Suppressor macrophage treated with lipopolysaccharide for 4 hours (primary cell): ENCODE measurements around the gene AKAP13.
A peak's percentile ranks its signal among the peaks of the same experiment; 100 is the strongest.

Experiments
- DNase-seq: peaks from one replicate; pipeline ENCODE4 v3.0.0-alpha.2; 2020

AKAP13 gene

DNA sequence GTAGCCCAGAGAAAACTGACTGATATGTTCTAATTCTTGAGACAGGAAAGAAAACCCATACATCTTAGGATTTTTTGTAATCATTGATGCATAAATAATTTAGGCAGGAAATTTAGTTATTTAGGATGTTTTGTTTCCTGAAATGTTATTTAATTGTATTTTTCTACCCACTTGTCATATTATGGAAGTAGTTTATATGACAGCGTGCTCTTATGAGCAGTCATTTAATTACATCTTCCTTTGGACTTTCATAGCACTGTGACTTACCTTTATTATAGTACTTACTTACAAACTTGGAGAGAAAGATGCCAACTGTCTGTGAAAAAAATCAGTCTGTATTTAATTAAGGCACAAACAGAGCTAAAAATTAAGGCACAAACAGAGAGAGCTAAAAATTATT, 65.0 kb downstream of the AKAP13 start:
- no peak for DNase-seq

DNA sequence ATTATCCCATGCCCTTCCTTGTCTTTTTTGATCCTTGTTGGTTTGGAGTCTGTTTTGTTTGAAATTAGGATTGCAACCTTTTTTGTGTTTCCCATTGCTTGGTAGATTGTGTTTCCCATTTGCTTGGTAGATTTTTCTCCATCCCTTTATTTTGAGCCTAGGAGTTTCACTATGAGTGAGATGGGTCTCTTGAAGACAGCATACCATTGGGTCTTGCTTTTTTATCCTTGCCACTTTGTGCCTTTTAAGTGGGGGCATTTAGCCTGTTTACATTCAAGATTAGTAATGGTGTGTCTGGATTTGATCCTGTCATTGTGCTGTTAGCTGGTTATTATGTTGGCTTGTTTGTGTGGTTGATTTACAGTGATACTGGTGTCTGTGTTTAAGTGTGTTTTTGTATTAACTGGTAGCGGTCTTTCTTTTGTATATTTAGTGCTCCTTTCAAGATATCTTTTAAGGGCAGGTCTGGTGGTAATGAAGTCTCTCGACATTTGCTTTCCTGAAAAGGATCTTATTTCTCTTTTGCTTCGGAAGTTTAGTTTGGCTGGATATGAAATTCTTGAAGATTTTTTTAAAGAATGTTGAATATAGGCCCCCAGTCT, 70.8 kb downstream of the AKAP13 start:
- DNase-seq, result no peak

DNA sequence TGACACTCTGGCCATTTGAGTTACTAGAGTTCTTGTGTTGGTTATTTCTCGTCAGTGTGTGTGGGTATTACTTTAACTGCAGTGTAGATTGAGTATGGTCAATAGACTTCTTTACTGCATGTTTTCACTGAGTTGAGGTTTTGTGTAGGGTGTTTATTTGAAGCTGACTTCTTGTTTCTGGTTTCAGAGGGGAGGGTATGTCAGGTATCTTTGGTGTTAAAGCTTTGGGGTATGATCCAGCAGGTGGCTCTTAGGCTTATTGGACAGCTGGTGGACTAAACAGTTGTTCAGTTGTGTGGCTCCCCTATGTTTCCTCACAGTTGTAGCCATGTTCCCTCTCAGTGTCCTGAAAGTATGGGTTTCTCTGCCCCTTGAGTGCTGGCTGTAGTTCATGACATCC, 72.0 kb downstream of the AKAP13 start:
- DNase-seq, result no peak

DNA sequence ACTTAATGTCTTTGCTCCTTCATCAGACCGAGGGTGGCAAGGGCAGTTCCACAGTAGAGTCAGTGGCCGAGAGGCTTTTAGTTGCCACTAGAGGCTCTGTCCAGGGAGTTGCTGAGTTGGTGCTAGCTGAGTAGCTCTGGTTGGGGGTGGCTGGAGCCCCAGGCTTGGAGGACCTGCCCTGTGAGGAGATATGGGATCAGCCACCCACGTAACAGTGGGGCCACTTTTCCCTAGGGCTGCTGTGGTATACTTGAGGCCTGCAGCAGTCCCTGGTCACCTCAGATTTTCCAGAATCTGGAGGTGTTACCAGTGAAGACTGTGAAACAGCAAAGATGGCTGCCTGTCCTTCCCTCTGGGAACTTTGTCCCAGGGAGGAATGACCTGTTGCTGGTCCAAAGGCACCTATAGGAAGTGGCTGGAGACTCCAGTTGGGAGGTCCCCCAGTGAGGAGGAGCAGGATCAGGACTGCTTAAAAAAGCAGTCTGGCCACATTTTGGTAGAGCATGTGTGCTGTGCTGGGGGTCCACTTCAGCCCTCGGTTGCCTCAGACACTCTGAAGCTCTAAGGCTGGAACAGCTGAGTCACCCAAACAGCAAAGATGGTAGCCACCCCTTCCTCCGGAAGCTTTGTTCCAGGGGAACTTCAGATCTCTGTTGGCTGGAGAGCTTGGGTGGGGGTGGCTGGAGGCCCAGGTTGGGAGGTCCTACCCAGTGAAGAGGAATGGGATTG, 72.9 kb downstream of the AKAP13 start:
- DNase-seq, result no peak

DNA sequence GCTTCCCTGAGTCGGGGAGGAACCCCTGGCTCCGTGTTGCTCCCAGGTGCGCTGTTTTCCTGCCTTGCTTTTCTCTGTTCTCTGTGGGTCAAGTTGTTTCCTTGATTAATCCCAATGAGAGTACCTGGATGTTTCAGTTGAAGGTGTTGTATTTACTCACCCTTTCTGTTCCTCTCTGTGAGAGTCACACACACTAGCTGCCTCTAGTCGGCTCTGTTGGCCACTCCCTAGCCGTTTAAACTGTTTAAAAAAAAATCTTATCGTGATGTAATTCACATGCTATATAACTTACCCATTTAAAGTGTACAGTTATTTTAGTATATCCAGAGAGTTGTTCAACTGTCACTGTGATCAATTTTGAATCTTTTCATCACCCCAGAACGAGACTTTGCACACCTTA, 74.0 kb downstream of the AKAP13 start:
- no peak for DNase-seq

DNA sequence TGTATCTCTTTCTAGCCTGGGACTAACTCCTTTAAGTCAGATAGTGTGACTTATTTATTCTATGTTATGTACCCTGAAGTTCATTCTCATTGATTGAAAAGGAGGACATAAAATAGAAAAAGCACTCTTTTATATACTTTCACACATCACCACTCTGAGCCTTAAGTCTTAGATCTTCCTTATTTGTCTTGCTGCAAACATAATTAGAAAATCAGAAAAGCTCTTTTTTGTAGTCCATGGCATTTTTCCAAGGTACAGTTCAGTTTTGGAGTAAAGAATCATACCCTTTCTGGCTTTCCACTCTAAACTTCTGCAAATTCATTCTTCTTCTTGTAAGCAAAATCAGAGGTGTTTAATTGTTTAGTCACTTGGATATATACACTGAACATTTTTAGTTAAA, 75.5 kb downstream of the AKAP13 start:
- no peak for DNase-seq

DNA sequence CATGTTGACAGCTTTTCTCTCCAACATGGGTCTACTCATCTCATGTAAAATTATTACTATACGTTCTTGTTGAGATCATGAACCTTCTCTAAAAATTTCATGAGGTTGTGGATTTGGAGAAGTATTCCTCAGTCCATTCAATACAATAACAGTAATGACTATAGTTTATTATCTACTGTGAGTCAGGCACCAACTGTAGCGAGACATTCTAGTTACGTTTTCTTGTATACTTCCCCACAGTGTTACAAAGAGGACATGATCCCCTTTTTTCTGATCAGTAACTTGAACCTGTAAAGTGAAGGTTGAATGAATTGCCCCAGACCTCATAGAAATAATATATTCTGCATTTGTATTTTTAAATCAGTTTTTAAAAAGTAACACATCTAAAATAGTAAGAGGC, 76.4 kb downstream of the AKAP13 start:
- DNase-seq, result no peak

DNA sequence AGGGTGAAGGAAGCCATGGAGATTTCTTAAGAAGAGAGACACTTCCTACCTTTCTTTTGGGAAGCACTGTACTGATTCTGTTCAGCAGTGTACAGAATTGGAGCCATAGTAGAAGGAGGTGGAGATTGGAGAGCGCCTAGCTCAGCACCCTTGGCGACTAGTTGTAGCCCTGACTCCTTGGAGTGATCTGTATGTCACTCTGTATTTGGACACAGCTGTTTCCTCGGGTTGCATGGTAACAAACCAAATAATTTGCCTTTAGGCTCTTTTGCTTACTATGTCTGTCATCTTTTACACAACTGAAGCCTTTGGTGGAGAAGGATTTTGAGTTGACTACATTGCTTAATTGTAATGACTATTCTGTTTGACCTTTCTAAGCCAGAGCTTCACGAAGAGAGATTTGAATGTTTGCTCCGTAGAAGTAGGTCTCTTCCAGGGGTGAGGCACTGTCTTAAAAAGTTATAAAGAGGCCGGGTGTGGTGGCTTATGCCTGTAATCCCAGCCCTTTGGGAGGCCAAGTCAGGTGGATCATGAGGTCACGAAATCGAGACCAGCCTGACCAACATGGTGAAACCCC, 77.1 kb downstream of the AKAP13 start:
- peak; percentile 9 for DNase-seq

DNA sequence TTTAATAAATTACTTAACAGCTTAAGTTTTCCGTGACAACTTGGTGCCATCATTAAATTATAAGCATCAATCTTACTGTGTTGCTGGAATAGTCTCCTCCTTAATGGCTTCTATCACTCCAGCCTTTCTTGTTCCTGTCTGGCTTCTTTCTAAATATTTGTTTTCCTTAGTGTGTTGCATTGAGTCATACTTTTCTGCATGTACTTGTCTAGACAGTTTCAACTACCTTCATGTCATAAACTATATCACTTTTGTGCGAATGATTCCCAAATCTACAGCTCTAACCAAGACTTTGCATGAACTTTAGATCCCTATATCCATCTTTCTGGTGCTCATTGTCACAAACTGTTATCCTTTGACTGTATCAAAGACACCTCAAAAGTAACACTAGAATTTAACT, 78.4 kb downstream of the AKAP13 start:
- no peak for DNase-seq

DNA sequence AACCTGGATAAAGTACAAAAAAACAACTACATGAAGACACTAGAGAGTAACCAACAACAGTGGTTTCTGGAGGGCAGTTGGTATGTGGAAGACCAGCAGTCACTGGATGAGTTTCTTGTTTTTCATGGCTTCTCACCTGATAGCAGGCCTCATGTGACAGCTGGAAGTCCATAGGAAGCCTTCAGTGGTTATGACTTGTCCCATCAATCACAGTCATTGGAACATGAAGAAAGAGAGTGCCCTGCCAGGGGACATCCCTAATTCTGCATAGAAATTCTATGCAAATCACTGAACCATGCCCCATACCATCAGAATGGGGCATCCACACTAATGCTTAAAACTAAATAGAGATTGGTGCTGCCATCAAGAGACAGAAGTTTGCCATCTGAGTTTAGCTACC, 81.6 kb downstream of the AKAP13 start:
- DNase-seq, result no peak

DNA sequence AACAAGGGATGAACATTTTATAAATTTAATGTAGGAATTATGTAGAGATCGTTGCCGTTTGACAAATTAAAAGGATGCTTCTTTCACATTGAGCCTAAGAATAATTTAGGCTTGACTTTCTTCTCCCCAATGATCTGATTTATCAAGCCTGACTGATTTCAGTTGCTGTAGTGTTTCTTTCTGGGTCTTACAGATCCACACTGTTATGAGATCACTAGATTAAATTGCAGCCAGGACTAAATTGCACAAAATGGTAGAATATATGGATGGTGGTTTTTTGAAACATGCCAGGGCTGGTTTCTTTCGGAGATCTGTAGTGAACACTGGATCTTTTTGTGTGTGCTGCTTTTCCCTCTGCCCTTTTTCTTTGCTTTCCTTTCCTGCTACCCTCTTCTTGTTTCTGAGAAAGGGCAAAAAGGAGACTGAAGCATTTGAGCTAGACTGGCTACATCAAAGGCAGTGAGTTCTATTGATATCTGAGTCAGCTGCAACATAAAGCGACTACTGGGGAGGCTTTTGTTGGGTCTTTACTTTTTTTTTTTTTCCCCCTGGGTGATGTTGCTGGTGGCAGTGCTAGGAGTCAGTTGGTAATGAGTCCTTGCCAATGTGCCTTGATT, 83.0 kb downstream of the AKAP13 start:
- no peak for DNase-seq

DNA sequence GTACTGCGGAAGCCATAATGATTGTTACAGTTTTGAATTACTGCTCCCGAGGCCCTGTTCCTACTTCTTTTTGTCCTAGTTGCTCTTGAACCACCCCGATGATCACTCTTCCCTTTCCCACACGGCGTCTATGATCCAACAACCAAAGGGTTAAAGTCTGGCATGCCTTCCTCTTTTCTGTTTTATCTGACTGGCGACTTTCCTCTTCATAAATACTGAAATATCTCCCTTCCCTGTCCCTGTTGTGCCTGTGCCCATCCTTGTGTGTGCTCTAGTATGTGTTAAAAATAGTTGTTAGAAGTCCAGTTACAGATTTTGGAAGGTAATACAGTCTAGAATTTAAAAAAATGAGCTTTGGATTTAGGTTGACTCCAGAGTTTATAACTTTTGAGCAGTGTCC, 83.6 kb downstream of the AKAP13 start:
- DNase-seq, result peak; percentile 40

DNA sequence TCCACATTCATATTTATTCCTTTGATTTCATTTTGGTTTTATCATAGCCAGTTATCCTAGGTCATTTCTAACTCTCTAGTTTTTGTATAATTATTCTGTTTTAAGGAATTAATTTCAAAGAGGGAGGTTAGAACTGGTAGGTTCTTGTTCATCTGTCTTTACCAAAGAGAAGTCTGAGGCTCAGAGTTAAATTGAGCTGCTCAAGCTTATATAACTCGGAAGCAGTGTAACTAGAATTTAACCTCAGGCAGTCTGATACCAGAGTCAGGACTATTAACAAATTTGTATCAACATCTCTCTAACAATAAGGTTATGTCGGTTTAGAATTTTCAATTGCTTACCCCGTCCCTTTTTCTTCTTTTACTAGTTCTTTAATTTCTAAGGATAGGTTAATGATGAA, 84.1 kb downstream of the AKAP13 start:
- DNase-seq, result no peak

DNA sequence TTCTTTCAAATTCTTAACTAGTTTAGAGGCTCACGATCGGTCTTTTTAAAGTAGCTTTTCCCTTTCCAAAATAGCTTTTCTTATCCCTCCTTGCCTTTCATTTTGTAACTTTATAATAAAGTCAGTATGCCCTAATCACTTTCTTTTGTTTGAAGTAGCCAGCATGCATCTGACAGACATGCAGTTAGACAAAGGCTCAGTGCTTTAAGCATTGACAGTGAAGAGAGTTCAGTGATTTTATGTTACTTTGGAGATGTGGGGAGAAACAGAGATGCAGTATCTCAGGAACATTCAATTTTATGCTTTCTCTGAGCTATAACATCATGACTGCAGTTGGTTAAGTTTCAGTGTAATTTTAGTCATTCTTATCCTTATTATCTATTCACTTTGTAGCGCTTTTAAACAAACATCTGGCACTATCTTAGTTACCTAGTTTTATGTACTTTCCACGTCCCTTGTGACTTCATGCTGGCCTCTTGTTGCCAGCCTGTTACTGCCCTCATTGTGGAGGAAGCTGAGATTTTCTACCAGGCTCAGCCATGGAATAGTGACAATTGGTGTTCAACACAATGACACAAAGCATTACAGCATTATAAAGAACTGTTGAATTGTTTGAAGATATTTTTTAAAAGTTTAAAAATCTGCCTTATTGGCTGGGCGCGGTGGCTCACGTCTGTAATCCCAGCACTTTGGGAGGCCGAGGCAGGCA, 90.3 kb downstream of the AKAP13 start:
- no peak for DNase-seq

DNA sequence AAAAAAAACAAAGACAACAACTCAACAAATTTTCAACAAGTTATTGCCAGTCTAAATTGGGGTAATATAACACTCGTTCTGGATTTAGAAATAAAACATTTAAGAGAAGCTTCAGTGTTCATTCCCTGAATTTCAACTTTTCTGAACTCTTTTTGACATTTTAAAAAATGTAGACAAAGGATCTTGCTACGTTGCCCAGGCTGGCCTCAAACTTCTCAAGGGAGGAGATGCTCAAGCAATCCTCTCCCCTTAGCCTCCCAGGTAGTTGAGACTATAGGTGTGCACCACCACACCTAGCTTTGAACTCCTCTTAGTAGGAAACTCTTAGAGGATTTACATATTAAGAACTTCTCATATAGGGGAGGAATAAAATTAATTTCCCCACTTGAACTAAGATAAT, 91.9 kb downstream of the AKAP13 start:
- DNase-seq, result no peak

DNA sequence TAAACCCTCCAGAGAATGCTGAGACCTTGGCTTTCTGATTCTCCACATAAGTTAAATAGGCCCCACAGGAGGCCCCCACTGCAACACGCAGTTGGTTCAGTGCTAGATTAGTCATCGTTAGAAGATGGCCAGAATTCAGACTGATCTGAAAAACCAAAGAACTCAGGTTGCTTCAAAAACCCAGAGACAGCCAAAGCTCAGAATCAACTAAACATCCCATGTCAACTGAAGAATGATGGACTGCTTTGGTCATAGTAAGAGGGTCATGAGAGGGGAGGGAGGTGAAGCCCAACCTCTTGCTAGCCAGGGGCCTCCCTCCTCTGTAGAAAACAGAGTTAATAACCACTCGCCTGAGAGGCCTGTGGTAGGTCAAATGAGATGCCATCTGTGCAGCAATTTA, 93.1 kb downstream of the AKAP13 start:
- no peak for DNase-seq

DNA sequence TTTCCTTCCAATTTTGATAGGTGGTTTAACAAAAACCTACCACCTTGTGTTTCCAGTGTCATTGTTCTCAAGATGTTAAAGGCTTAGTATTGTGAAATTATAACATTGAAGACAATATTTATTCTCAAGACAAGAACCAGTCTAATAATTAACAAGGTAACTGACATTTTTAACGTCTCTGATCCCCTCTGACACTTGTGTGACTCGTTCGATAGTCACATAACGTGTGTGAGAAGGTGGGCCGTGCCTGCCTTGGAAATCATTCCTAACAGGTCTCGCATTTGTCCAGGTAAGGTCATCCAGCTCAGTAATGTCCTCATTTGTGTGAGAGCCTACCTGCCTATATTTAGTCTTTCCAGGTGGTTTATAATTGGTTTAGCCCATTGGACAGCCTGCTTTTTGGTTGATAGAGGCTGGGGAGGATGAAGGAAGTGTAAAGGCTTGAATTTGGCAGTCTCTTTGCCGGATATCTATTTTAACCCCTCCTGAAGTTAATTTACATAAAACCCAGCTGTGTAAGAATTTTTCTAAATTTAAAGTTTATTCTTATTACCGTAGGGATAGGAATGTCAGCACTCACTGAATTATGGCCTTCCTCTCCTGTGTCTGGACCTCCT, 94.4 kb downstream of the AKAP13 start:
- DNase-seq, result no peak

DNA sequence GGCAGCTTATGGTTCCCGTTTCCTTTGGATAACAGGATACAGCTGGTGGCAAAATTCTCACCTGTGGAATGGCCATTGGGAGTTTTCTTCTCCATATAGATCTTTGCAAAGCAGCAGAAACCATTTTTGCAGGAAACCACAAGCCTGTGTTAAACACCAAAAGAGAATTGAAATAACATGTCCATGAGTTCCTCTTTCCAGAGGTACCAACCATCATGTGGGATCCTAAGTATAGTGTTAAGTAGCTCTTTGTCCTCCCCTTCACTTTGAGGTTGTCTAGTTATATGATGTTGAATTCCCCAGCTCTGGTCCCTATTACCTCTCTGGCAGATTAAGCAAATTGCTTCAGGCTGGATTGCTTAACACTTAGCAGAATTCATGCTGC, 94.9 kb downstream of the AKAP13 start:
- peak; percentile 16 for DNase-seq

DNA sequence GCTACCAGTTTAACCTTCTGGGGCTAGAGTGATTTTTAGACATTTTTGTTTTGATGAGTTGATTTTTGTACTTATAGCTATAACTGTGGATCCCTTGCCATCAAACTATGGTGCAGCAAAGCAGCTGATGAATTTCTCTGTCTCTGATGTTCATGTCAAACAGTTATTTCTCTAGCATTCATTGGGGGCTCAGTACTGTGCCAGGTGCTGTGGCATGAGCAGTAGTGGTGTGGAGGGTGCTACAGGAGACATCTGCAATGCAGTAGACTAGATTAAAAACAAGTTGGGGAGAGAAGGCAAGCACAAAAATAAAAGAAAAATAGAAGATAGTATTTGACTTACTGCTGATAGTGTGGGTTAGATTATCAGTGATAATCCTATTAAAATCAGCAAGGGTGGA, 95.3 kb downstream of the AKAP13 start:
- no peak for DNase-seq

DNA sequence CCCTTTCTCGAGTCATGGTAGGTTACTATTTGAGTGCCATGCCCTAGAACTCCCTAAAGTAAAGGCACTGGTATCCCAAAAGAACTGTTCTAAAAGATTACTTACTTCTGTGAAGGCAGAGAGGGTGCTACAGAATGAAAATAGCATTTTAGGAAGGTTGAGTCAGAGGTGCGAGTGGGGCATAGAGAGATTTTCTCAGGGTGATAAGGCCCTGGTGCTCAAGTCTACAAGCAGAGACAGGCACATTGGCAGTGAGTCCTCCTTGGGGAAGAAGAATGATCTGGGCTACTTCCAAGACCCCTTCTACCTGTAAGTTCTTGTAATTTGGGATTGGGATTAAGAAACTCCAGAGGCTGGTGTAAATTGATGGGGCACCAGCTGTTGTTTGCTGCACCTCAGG, 96.7 kb downstream of the AKAP13 start:
- DNase-seq, result no peak

DNA sequence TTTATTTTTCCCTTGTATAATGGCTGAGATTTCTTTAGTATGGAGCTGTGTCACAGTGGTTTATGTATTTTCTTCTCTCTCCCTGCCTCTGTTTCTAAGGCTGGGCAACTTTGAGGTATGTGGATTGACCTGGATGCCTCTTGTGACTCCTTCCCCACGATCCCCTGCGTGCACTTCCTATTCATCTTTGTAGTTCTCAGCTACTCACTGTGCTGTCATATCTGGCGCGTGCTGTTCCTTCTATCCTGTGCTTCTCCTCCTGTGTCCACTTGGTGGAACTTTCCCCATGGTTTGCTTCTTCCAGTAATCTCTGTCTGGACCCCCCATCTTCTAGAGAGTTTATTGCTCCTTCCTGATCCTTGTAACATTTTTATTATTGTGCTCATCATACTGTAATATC, 97.3 kb downstream of the AKAP13 start:
- no peak for DNase-seq

DNA sequence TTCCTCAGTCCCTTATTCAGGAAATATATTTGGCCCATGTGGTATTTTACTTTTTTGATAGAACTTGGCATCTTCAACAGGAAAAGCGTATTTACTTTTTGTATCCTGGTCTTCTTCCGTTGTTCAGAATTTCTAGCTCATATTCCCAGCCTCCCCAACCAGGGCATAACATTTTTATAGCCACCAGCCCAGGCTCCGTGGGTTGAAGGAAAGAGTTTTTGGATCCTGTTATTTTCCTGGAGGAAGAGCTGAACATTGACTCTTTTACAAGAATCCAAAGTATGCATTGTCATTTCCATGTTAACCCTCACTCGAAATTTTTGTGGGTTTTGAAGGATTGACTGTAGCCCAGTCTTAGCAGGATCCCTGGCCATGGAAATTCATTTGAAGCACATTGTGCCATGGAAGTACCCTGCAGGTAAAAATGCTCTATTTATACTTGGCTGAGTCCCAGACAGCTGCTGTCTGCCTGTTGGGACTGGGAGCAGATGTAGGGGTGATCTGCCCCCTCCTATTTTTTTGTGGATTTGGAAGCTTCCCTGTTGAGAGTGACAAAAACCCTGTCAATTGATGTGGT, 98.8 kb downstream of the AKAP13 start:
- DNase-seq, result no peak

DNA sequence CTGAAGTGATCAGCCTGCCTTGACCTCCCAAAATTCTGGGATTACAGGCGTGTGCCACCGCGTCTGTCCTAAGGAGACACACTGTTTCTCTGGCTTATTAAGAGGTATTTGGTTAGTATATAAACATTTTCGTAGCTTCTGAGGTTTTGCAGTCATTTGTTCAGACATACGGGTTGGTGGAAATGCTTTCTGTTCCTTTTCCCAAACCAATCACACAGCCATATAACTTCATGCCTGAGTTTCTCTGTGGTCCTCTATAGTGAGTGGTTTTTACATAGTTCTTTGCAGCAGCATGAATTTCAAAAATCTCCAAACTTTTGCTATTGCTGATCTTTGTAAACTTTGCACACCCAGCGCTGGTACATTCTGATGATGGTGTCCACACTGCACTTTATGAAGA, 100.5 kb downstream of the AKAP13 start:
- DNase-seq, result no peak
